K562 (cell line): ENCODE results near the gene CENPH. TPM values are rescaled to one million over a fixed set of nuclear protein-coding genes. Genes with fewer than 3 reads are reported as not detected.

Experiments
- BRF1 ChIP-seq: IDR thresholded peaks from 3 replicates; pipeline ENCODE4 v1.6.1; 2011; ENCODE audit warnings: borderline replicate concordance, mild to moderate bottlenecking; ENCODE audit not compliant: insufficient read length; ENCODE audit errors: extremely low read depth
- CCNT2 ChIP-seq: IDR thresholded peaks from 2 replicates; pipeline ENCODE4 v1.6.1; 2011; ENCODE audit warnings: borderline replicate concordance, low read depth, mild to moderate bottlenecking, moderate library complexity, mixed read lengths, low read length; ENCODE audit not compliant: insufficient read length; ENCODE audit errors: extremely low read depth
- CLOCK ChIP-seq: fragments of 250-450 bp; sonication (Bioruptor Pico); IDR thresholded peaks from 2 replicates; pipeline ENCODE4 v1.4.0; 2020; ENCODE audit warnings: mild to moderate bottlenecking, moderate library complexity, borderline replicate concordance
- CREB1 ChIP-seq, 2 experiments: sonication (generic) in 1 of 2; formaldehyde crosslinking in 1 of 2; IDR thresholded peaks; 2 replicates each; pipeline versions ENCODE4 v1.6.1 to v1.8.0; 2012 to 2022; ENCODE audit warnings: inconsistent platforms in 1 of 2, mild to moderate bottlenecking in 1 of 2, missing genetic modification reagents in 1 of 2, moderate library complexity in 1 of 2
- GATAD2B ChIP-seq: fragments of 450-650 bp; IDR thresholded peaks from 2 replicates; pipeline ENCODE4 v1.6.1; 2017; ENCODE audit warnings: mild to moderate bottlenecking, borderline replicate concordance
- HMG20A ChIP-seq: fragments of 450-650 bp; formaldehyde crosslinking; conservative IDR thresholded peaks from 2 replicates; pipeline ENCODE4 v1.4.0; 2020; ENCODE audit warnings: mild to moderate bottlenecking, mixed read lengths
- NRF1 ChIP-seq, 2 experiments: fragments of 450-650 bp; IDR thresholded peaks in 1 of 2; conservative IDR thresholded peaks in 1 of 2; 2 replicates each; pipeline ENCODE4 v1.6.1; 2014; ENCODE audit warnings: mild to moderate bottlenecking in 2 of 2
- PCBP1 ChIP-seq: fragments of 200-400 bp; formaldehyde crosslinking; IDR thresholded peaks from 2 replicates; pipeline ENCODE4 v1.6.1; 2018; ENCODE audit warnings: mild to moderate bottlenecking, low read depth, low read length; ENCODE audit not compliant: poor library complexity, severe bottlenecking
- PHB ChIP-seq: fragments of 250-450 bp; sonication (Bioruptor Pico); IDR thresholded peaks from 2 replicates; pipeline ENCODE4 v1.5.0; 2021
- SMARCA5 ChIP-seq: fragments of 450-650 bp; IDR thresholded peaks from 2 replicates; pipeline ENCODE4 v1.6.1; 2016
- SRF ChIP-seq, 2 experiments: fragments of 250-450, 450-650 bp in 1 of 2; sonication (Bioruptor Pico) in 1 of 2; sonication (generic) in 1 of 2; formaldehyde crosslinking; IDR thresholded peaks; 2 replicates each; pipeline versions ENCODE4 v1.5.0 to v1.5.1; 2020 to 2022; ENCODE audit warnings: mild to moderate bottlenecking in 1 of 2, missing genetic modification reagents in 1 of 2
- TRIM25 ChIP-seq: fragments of 450-650 bp; IDR thresholded peaks from 2 replicates; pipeline ENCODE4 v1.7.0; 2016; ENCODE audit warnings: borderline replicate concordance
- ZBTB9 ChIP-seq: fragments of 450-650 bp; formaldehyde crosslinking; IDR thresholded peaks from 2 replicates; pipeline ENCODE4 v1.4.0; 2020; ENCODE audit warnings: mild to moderate bottlenecking, moderate library complexity
- ZFP1 ChIP-seq: fragments of 450-650 bp; formaldehyde crosslinking; IDR thresholded peaks from 2 replicates; pipeline ENCODE4 v1.4.0; 2020; ENCODE audit warnings: mild to moderate bottlenecking, mixed read lengths
- ZKSCAN1 ChIP-seq: fragments of 150-350 bp; IDR thresholded peaks from 2 replicates; pipeline ENCODE4 v1.6.1; 2016; ENCODE audit warnings: low read depth, low read length
- ZNF133 ChIP-seq: fragments of 250-450 bp; sonication (Bioruptor Pico); IDR thresholded peaks from 2 replicates; pipeline ENCODE4 v1.4.0; 2020; ENCODE audit warnings: mild to moderate bottlenecking
- ZNF24 ChIP-seq: fragments of 450-650 bp; IDR thresholded peaks from 2 replicates; pipeline ENCODE4 v1.6.1; 2016
- ZNF324 ChIP-seq: fragments of 250-450 bp; sonication (Bioruptor Pico); IDR thresholded peaks from 2 replicates; pipeline ENCODE4 v1.4.0; 2020; ENCODE audit warnings: mild to moderate bottlenecking
- ZNF699 ChIP-seq: fragments of 250-450 bp; sonication (Bioruptor Pico); IDR thresholded peaks from 2 replicates; pipeline ENCODE4 v1.8.0; 2021; ENCODE audit warnings: mild to moderate bottlenecking, moderate library complexity; ENCODE audit not compliant: insufficient replicate concordance
- ZNF778 ChIP-seq: fragments of 450-650 bp; formaldehyde crosslinking; IDR thresholded peaks from 2 replicates; pipeline ENCODE4 v1.4.0; 2020; ENCODE audit warnings: mild to moderate bottlenecking, moderate library complexity
- ZNF785 ChIP-seq: fragments of 250-450 bp; sonication (Bioruptor Pico); IDR thresholded peaks from 2 replicates; pipeline ENCODE4 v1.4.0; 2020; ENCODE audit warnings: mild to moderate bottlenecking
- ZNF79 ChIP-seq: fragments of 250-450 bp; sonication (Bioruptor Pico); IDR thresholded peaks from 2 replicates; pipeline ENCODE4 v1.4.0; 2020; ENCODE audit warnings: low read depth, mild to moderate bottlenecking, moderate library complexity
- polyA plus RNA-seq, 8 experiments: library from polyadenylated mRNA; depleted of rRNA in 4 of 8; stranded (reverse) in 5 of 8; unstranded in 3 of 8; fragments of >200 nt; fragmentation: Nextera tagmentation in 2 of 8; fragmentation: Illumina TruSeq in 1 of 8; extraction: Ambion mirVana in 2 of 8; extraction: Trizol in 1 of 8; gene quantifications; 2 replicates each; pipeline versions ENCODE4 v1.2.1 to v1.2.3, GENCODE V29; 2011 to 2014; ENCODE audit warnings: inconsistent platforms in 1 of 8, missing spikeins in 1 of 8
- total RNA-seq, 7 experiments: library from RNA; depleted of rRNA in 6 of 7; stranded (reverse); fragments of >200 nt in 6 of 7; fragmentation: Illumina TruSeq in 2 of 7; extraction: Trizol in 2 of 7; gene quantifications; 2 replicates each; pipeline versions ENCODE4 v1.2.1 to v1.2.3, GENCODE V29; 2011 to 2021; ENCODE audit warnings: low replicate concordance in 1 of 7

The CENPH gene
- total and polyA plus RNA-seq, 9 of the 15 experiments (the other 6 are each of a cell fraction or from before 2014, with no cell fraction given): 10.5 to 124 (median 74.9) TPM

GRCh38 chr5:69189162-69190086 lies at the start of gene CENPH (continued):
- TF ChIP-seq ZBTB9 (CRISPR knock-in tag) (no peak), HMG20A (CRISPR knock-in tag) (no peak), CLOCK (CRISPR knock-in tag) (no peak), ZNF778 (CRISPR knock-in tag) (no peak), ZNF699 (CRISPR knock-in tag) (no peak), ZNF133 (CRISPR knock-in tag) (no peak), NRF1 (conservative IDR thresholded peaks at IDR 0.05 in 1 of 2, IDR thresholded peaks at IDR 0.05 in 1 of 2) (peak; percentile 23 to 55; a peak in 2 of 4 replicates), BRF1 (no peak), GATAD2B (no peak), CCNT2 (peak; percentile 74), SMARCA5 (no peak), ZNF785 (no peak), PHB (CRISPR knock-in tag) (no peak), ZKSCAN1 (no peak), PCBP1 (no peak), SRF (CRISPR knock-in tag; IDR thresholded peaks at IDR 0.05) (peak in 1 of 2 experiments; percentile 16; a peak in 1 of 4 replicates), CREB1 (IDR thresholded peaks at IDR 0.05) (peak; percentile 48), CREB1 (CRISPR knock-in tag; IDR thresholded peaks at IDR 0.05) (no peak; the same call in 1 of the 2 replicates), ZNF79 (CRISPR knock-in tag) (no peak), ZFP1 (no peak), ZNF24 (no peak), TRIM25 (no peak), ZNF324 (CRISPR knock-in tag) (no peak)
